Activated CD8-positive, alpha-beta T cell treated with anti-CD3 and anti-CD28 coated beads for 36 hours (primary cell): ENCODE data around the gene PTPRN2. TPM values are rescaled to one million over a fixed set of nuclear protein-coding genes. Genes with fewer than 3 reads are reported as not detected.
A peak's percentile ranks its signal among the peaks of the same experiment; 100 is the strongest.
"Not testable (repeated sequence)": the region's sequence is repeated elsewhere in the genome, so short reads cannot be mapped to it uniquely, and the experiment has no call there.

Source experiments
- ATAC-seq: fragments of 200-7000 bp; cut with Tn5 transposase; one replicate; pipeline ENCODE4 v1.10.0; 2021; ENCODE audit warnings: mild to moderate bottlenecking, moderate library complexity
- CTCF ChIA-PET: fragments of 350-600 bp; sonication (Branson Sonifier 250); formaldehyde crosslinking; loops from one replicate; lab custom pipeline; 2021; ENCODE audit warnings: antibody characterized with exemption; lab: Charles Lee
- POLR2A ChIA-PET: fragments of 350-600 bp; sonication (Branson Sonifier 250); formaldehyde crosslinking; loops from one replicate; lab custom pipeline; 2021; ENCODE audit warnings: antibody characterized with exemption; lab: Charles Lee
- DNase-seq: peaks from one replicate; pipeline ENCODE4 v3.0.0-alpha.2; 2020
- H3K27ac Mint-ChIP-seq: one replicate; pipeline ENCODE4 v1.8.0; 2021; ENCODE audit warnings: mild to moderate bottlenecking, mixed read lengths
- H3K27me3 Mint-ChIP-seq: one replicate; pipeline ENCODE4 v1.8.0; 2021; ENCODE audit warnings: mixed read lengths
- H3K36me3 Mint-ChIP-seq: one replicate; pipeline ENCODE4 v1.8.0; 2021; ENCODE audit warnings: low read depth, mixed read lengths
- H3K4me1 Mint-ChIP-seq: one replicate; pipeline ENCODE4 v1.8.0; 2021; ENCODE audit warnings: low read depth, mixed read lengths
- H3K4me3 Mint-ChIP-seq: one replicate; pipeline ENCODE4 v1.8.0; 2021; ENCODE audit warnings: mild to moderate bottlenecking, moderate library complexity, mixed read lengths
- H3K9me3 Mint-ChIP-seq: one replicate; pipeline ENCODE4 v1.8.0; 2021; ENCODE audit warnings: mixed read lengths
- CTCF ChIP-seq: fragments of 200-600 bp; IDR thresholded peaks from one replicate; pipeline ENCODE4 v1.8.0; 2022; ENCODE audit warnings: antibody characterized with exemption, mild to moderate bottlenecking
- intact Hi-C: fragments of 100-400 bp; cut with micrococcal nuclease; formaldehyde crosslinking; loops from one replicate; pipeline ENCODE4 v1.10.0; 2022
- microRNA-seq: library from miRNA; unstranded; fragments of <30 nt; microRNA quantifications from one replicate; pipeline ENCODE4 v1.2.0, GENCODE V29; 2022; ENCODE audit warnings: borderline microRNAs expressed, borderline replicate concordance
- total RNA-seq, 2 experiments: library from RNA; stranded (reverse); gene quantifications; one replicate each; pipeline ENCODE4 v1.2.3, GENCODE V29; 2021

The PTPRN2 gene
- total RNA-seq, 2 experiments from 2014 or later: 0.49 to 0.65 TPM

- ChIA-PET CTCF (interaction anchor here (2.5 kb wide), 1 partner anchor 19 kb away, joined by 7 read pairs; no protein-coding TSS in a partner anchor), POLR2A (no interaction called here)
- H3K27me3 Mint-ChIP-seq: peaks cover 19% of the 10 kb centered on the region
- peaks cover 14% of the 10 kb centered on the region for H3K9me3 Mint-ChIP-seq
- H3K36me3 Mint-ChIP-seq: no peaks in the 10 kb centered on the region
- H3K4me1 Mint-ChIP-seq: peaks cover 45% of the 10 kb centered on the region
- DNase-seq (no peak), ATAC-seq (no peak)
- intact Hi-C loops: loop anchor here (5.0 kb wide), 1 partner anchor 79 kb away; no protein-coding TSS in a partner anchor
- TF ChIP-seq CTCF: no peak
- H3K27ac Mint-ChIP-seq: no peak overlapping the region
- no peak overlapping the region for H3K4me3 Mint-ChIP-seq
Measured at GRCh38 chr7:157493776-157494175, 1093.8 kb downstream of the PTPRN2 start.

GRCh38 chr7:157493017-157493416 is 1094.6 kb downstream of the PTPRN2 start:
- Mint-ChIP-seq H3K4me1 (peaks cover 45% of the 10 kb centered on the region), H3K27ac (no peak overlapping the region), H3K9me3 (peaks cover 14% of the 10 kb centered on the region), H3K27me3 (peaks cover 19% of the 10 kb centered on the region), H3K4me3 (no peak overlapping the region), H3K36me3 (no peaks in the 10 kb centered on the region)
- ChIA-PET CTCF (interaction anchor here (0.9 to 2.5 kb wide), 3 partner anchors 12 to 382 kb away, joined by 3 to 7 read pairs (median 4); no protein-coding TSS in a partner anchor), POLR2A (no interaction called here)
- intact Hi-C loops: loop anchor here (5.0 kb wide), 1 partner anchor 79 kb away; no protein-coding TSS in a partner anchor
- TF ChIP-seq CTCF: no peak
- DNase-seq: no peak
- no peak for ATAC-seq

GRCh38 chr7:157490465-157490912 is 1097.1 kb downstream of the PTPRN2 start:
- Mint-ChIP-seq H3K27me3 (peaks cover 21% of the 10 kb centered on the region), H3K27ac (peak overlapping the region; percentile 69), H3K9me3 (peaks cover 14% of the 10 kb centered on the region), H3K4me1 (peaks cover 40% of the 10 kb centered on the region), H3K4me3 (no peak overlapping the region), H3K36me3 (no peaks in the 10 kb centered on the region)
- ChIA-PET CTCF (interaction anchor here (0.7 kb wide), 1 partner anchor 12 kb away, joined by 4 read pairs; no protein-coding TSS in a partner anchor), POLR2A (interaction anchor here (0.5 to 0.6 kb wide), 2 partner anchors 12 to 413 kb away, joined by 3 read pairs; no protein-coding TSS in a partner anchor)
- intact Hi-C loops: loop anchor here (5.0 kb wide), 1 partner anchor 82 kb away; no protein-coding TSS in a partner anchor
- no peak for TF ChIP-seq CTCF
- DNase-seq: peak; percentile 71
- peak; percentile 83 for ATAC-seq

GRCh38 chr7:157489870-157490269 is 1097.8 kb downstream of the PTPRN2 start:
- Mint-ChIP-seq H3K27me3 (peaks cover 21% of the 10 kb centered on the region), H3K4me1 (peaks cover 33% of the 10 kb centered on the region), H3K9me3 (peaks cover 14% of the 10 kb centered on the region)
- not testable (repeated sequence) for H3K4me3 Mint-ChIP-seq, H3K27ac Mint-ChIP-seq, ATAC-seq, DNase-seq, H3K36me3 Mint-ChIP-seq
- POLR2A ChIA-PET: interaction anchor here (0.5 to 1.0 kb wide), 2 partner anchors 11 to 12 kb away, joined by 3 to 4 read pairs; no protein-coding TSS in a partner anchor
- intact Hi-C loops: loop anchor here (5.0 kb wide), 1 partner anchor 82 kb away; no protein-coding TSS in a partner anchor
- CTCF ChIA-PET: interaction anchor here (0.7 to 1.4 kb wide), 2 partner anchors 12 to 16 kb away, joined by 3 to 4 read pairs; no protein-coding TSS in a partner anchor

Small RNAs within 50 kb of the gene (microRNA-seq; reads per million reads assigned to microRNA genes)
- gene MIR153-2 (not detected), gene MIR5707 (not detected), gene MIR595 (not detected)

Other genes with a start within 250 kb of the PTPRN2 start
- gene NCAPG2, start 117.0 kb upstream of the PTPRN2 start, total RNA-seq: 100 to 1,000 TPM; 108 to 113 TPM
- gene ESYT2, start 241.7 kb upstream of the PTPRN2 start, total RNA-seq: 10 to 100 TPM; 55.5 to 56.6 TPM